Adrenal gland (tissue), 12 donors: ENCODE measurements around the gene RHBDL3. TPM values are rescaled to one million over a fixed set of nuclear protein-coding genes. Genes with fewer than 3 reads are reported as not detected.

Experiments
- DNase-seq, 7 donors: peaks; one replicate each; pipeline ENCODE4 v3.0.0-alpha.2; 2019 to 2020
- H3K27ac ChIP-seq, 5 donors: fragments of 200-600 bp; sonication (generic) in 4 of 5; 1 replicate in 3 of 5; 2 replicates in 2 of 5; pipeline versions ENCODE4 v1.5.1 to v1.8.0; 2016 to 2020; ENCODE audit warnings: mild to moderate bottlenecking in 1 of 5
- H3K27me3 ChIP-seq: fragments of 200-600 bp; 2 replicates; pipeline ENCODE4 v1.8.0; 2021
- H3K36me3 ChIP-seq, 2 donors: fragments of 200-600 bp; replicated peaks in 1 of 2; 1 replicate in 1 of 2; 2 replicates in 1 of 2; pipeline versions ENCODE4 v1.5.1 to v1.8.0; 2018 to 2022
- H3K4me1 ChIP-seq, 2 donors: fragments of 200-600 bp; replicated peaks in 1 of 2; 1 replicate in 1 of 2; 2 replicates in 1 of 2; pipeline versions ENCODE4 v1.5.1 to v1.8.0; 2018 to 2021
- H3K4me3 ChIP-seq, 4 donors: fragments of 200-600 bp; sonication (generic) in 3 of 4; one replicate each; pipeline ENCODE4 v1.5.1; 2016 to 2018
- H3K9me3 ChIP-seq, 3 donors: fragments of 200-600 bp; sonication (generic) in 1 of 3; replicated peaks in 1 of 3; 1 replicate in 2 of 3; 2 replicates in 1 of 3; pipeline versions ENCODE4 v1.5.1 to v1.8.0; 2016 to 2021
- CTCF ChIP-seq, 6 experiments: fragments of 450-650 bp in 4 of 6; fragments of 200-600 bp in 2 of 6; sonication (generic) in 1 of 6; IDR thresholded peaks; 1 replicate in 5 of 6; 2 replicates in 1 of 6; pipeline versions ENCODE4 v1.5.1 to v1.8.0; 2016 to 2021; ENCODE audit warnings: antibody characterized with exemption in 6 of 6, mild to moderate bottlenecking in 2 of 6, moderate library complexity in 1 of 6
- POLR2A ChIP-seq, 2 donors: fragments of 450-650 bp; IDR thresholded peaks; one replicate each; pipeline ENCODE4 v1.6.1; 2017; ENCODE audit warnings: antibody characterized with exemption in 2 of 2, mild to moderate bottlenecking in 2 of 2, moderate library complexity in 1 of 2
- WGBS, 4 donors: extraction: QIAGEN DNeasy Blood & Tissue Kit in 2 of 4; methylation state at CpG; one replicate each; pipeline versions ENCODE4 v1.1.5 to v1.1.7; 2013 to 2017; 5-methylcytosine and 5-hydroxymethylcytosine counted together
- intact Hi-C, 2 donors: fragments of 100-400 bp; cut with DNase I; formaldehyde crosslinking; loops; one replicate each; pipeline versions ENCODE4 v1.14.1 to v1.15.0; 2022 to 2023
- polyA plus RNA-seq, 3 donors: library from polyadenylated mRNA; stranded (reverse); fragments of 200-250 nt in 2 of 3; fragments of 350-450 nt in 1 of 3; fragmentation: Illumina TruSeq in 1 of 3; extraction: RNeasy Lipid Tissue Mini Kit (QIAGEN cat#74804) in 1 of 3; gene quantifications; one replicate each; pipeline ENCODE4 v1.2.3, GENCODE V29; 2013 to 2014
- total RNA-seq, 9 donors: library from RNA; depleted of rRNA in 4 of 9; stranded (reverse); fragments of >200 nt in 4 of 9; fragments of 120-200 nt in 1 of 9; fragmentation: NEBNext Ultra II Directional in 1 of 9; extraction: Animal tissue kit (Norgen Biotek cat#: 25700) in 1 of 9; gene quantifications; one replicate each; pipeline versions ENCODE4 v1.1.0 to v1.2.4, GENCODE V29; 2013 to 2023
- donor health status: healthy with polysubstance abuse.
- donor health status: Bipolar disorder and iron deficiency.
- donor health status: DM: yes; HTN: yes; CAD: no.
- donor health status: DM: no; HTN: no; CAD: no.
- donor health status: DM: no; HTN: no; CAD: no.
- donor health status: DM: yes; HTN: yes; CAD: no.

RHBDL3 gene
- total and polyA plus RNA-seq, 12 donors = 1.7 to 10.2 (median 5.1) TPM

- no peaks in the 10 kb centered on the region for H3K9me3 ChIP-seq
- WGBS, 4 donors = 34 to 77% (median 56%) methylated on average over 6 to 9 of the region's 9 CpGs
- no peak overlapping the region for H3K4me3 ChIP-seq
- H3K36me3 ChIP-seq = no peaks in the 10 kb centered on the region
- no peaks in the 10 kb centered on the region for H3K27me3 ChIP-seq
- no peak for TF ChIP-seq CTCF (IDR thresholded peaks at IDR 0.05)
- no peak for TF ChIP-seq POLR2A (IDR thresholded peaks at IDR 0.05)
- peak in 4 of 7 donors; percentile 44 to 74 (median 44) for DNase-seq
- H3K27ac ChIP-seq = no peak overlapping the region
- intact Hi-C loops = no loop called here
- H3K4me1 ChIP-seq = peaks cover 3 to 5% of the 10 kb centered on the region in 2 donors
Measured at GRCh38 chr17:32281011-32281451, 15.4 kb downstream of the RHBDL3 start.

GRCh38 chr17:32283745-32284201 lies 18.1 kb downstream of the RHBDL3 start:
- no peak for TF ChIP-seq POLR2A (IDR thresholded peaks at IDR 0.05)
- TF ChIP-seq CTCF (IDR thresholded peaks at IDR 0.05) = no peak
- no peak overlapping the region for H3K27ac ChIP-seq
- H3K36me3 ChIP-seq = no peaks in the 10 kb centered on the region
- intact Hi-C loops = no loop called here
- no peaks in the 10 kb centered on the region for H3K9me3 ChIP-seq
- no peaks in the 10 kb centered on the region for H3K4me1 ChIP-seq
- DNase-seq = no peak
- H3K27me3 ChIP-seq = no peaks in the 10 kb centered on the region
- WGBS, 4 donors = 75 to 79% (median 78%) methylated on average over 20 of the region's 20 CpGs
- no peak overlapping the region for H3K4me3 ChIP-seq

- H3K36me3 ChIP-seq = no peaks in the 10 kb centered on the region
- H3K9me3 ChIP-seq = no peaks in the 10 kb centered on the region
- no peak for DNase-seq
- intact Hi-C loops = no loop called here
- H3K4me1 ChIP-seq = no peaks in the 10 kb centered on the region
- 84 to 94% (median 89%) methylated on average over 8 of the region's 8 CpGs for WGBS, 4 donors
- TF ChIP-seq POLR2A (IDR thresholded peaks at IDR 0.05) = no peak
- no peak for TF ChIP-seq CTCF (IDR thresholded peaks at IDR 0.05)
- no peaks in the 10 kb centered on the region for H3K27me3 ChIP-seq
- no peak overlapping the region for H3K4me3 ChIP-seq
- no peak overlapping the region for H3K27ac ChIP-seq
Measured at GRCh38 chr17:32285306-32285705, 19.7 kb downstream of the RHBDL3 start.

- intact Hi-C loops = no loop called here
- WGBS, 4 donors = 76 to 95% (median 81%) methylated on average over 7 to 9 of the region's 9 CpGs
- Histone ChIP-seq H3K27ac (no peak overlapping the region), H3K4me1 (no peaks in the 10 kb centered on the region), H3K9me3 (no peaks in the 10 kb centered on the region), H3K36me3 (no peaks in the 10 kb centered on the region), H3K27me3 (no peaks in the 10 kb centered on the region), H3K4me3 (no peak overlapping the region)
- no peak for DNase-seq
- TF ChIP-seq POLR2A (IDR thresholded peaks at IDR 0.05) = no peak
- TF ChIP-seq CTCF (IDR thresholded peaks at IDR 0.05) = no peak
Measured at GRCh38 chr17:32285746-32286517, 20.3 kb downstream of the RHBDL3 start.
